NCI-H1105 (cell line): ENCODE data around the gene CTDNEP1.

Source experiments
- DNase-seq: peaks from one replicate; lab custom pipeline; 2025; lab: John Stamatoyannopoulos, UW

Gene CTDNEP1

DNA sequence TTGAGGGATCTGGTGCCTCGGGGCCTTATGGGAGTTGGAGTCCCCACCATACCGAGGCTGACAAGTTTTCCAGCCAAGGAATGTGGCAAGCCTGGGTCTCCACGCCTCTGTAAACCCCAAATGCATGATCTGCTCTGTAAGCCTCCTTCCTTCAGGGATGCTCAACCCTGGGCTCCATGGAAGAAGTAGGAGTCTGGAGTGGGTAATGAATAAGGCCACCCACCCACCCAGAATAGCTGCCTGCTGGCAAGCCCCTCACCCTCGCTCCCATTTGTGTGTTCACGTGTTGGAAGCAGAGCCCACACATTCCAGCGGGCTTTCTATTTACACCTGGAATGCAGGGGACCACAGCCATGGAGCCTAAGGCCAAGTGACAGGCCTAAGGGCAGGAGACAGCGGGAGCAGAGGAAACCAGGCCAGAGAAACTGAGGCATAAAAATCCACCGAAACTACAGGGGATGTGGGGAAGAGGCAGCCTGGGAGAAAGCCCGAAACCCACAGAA lies 36.3 kb downstream of the CTDNEP1 start:
- DNase-seq: no peak

DNA sequence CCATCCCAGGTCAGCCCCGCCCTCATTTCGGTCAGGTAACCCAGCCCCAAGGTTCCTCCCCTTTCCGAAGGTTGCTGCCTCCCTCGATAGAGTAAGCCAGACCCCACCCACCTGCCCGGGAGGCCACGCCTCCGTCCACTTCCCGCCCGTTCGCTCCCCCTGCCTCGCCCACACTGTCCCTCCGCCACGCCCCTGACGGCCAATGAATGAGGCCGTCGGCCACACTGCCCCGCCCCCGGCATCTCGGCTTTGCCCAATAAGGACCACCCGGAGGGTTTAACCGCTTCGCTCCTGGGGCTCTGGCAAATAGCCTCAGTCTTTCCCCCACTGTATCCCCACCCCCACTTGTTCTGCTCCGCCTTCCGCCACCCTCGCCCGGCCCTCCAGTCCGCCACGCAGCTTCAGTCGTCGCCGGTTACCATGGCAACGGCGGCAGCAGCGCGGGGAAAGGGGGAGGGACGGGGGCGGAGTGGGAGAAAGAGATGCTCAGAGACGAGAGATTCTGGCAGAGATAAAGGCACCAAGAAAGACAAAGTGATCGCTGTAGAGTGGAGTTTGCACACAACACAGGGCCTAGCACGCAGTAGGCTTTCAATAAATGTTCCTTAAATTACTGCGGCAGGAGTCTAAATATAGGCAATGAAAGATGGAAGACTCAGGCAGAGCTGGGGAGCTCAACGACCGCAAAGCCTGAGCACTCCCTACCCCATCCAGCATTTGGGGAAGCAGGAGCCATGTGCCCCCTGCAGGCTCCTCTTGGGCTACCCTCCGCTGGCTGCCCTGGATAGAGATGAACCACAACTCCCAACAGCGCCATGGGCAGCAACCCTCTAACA lies 37.0 kb downstream of the CTDNEP1 start:
- DNase-seq: peak; percentile 100

DNA sequence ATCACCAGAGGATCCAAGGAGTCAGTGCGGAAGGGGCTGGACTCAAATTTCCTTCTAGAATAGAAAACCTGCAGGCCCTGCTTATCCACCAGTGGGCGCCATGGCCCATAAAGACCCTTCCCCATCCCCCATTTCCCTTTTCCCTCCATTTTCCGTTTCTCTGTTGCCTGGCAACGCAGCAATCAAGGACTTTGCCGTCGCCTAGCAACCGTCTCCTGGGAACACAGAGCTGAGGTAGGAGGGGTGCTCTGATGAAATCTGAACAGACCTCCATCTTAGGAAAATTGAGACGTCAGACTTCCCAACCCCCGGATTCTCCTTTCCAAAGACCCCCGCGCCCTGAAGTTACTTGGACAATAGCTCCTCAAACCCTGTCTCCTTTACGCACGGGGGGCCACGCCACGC lies 37.6 kb downstream of the CTDNEP1 start:
- peak; percentile 99 for DNase-seq

DNA sequence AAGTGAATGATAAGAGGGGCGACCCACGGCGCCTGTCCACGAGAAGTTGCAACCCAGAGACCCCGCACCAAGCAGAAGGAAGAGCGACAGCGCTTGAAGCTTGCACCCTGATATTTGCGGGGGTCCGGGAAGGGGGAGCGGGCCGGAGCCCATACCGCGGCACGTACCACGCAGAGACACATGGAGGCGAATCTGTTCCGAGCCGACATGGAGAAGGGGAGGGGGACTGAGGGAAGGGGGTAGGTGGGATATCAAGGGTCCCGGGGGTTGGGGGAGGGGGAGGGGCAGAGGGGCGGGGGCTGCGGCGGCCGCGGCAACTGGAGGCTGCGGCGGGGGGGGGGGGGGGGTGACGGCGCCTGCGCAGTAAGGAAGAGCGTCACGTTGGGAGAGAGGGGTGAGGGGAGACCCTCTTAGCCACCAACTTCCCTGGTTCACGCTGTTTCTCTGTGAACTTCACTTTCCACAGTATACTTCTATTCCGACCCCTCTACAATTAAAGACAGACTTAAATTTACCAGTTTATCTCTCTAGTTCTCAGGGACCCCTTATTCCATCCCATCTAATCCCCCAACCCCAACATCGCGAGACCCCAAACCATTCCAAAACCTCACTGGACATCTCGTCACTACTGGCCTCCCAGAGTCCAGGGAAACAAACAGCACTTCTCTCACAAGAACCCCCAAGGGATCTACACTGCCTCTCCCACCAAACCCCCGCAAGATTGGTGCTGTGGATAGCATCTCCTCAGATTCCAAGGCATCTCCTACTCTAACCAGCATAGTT lies 39.9 kb downstream of the CTDNEP1 start:
- no peak for DNase-seq

DNA sequence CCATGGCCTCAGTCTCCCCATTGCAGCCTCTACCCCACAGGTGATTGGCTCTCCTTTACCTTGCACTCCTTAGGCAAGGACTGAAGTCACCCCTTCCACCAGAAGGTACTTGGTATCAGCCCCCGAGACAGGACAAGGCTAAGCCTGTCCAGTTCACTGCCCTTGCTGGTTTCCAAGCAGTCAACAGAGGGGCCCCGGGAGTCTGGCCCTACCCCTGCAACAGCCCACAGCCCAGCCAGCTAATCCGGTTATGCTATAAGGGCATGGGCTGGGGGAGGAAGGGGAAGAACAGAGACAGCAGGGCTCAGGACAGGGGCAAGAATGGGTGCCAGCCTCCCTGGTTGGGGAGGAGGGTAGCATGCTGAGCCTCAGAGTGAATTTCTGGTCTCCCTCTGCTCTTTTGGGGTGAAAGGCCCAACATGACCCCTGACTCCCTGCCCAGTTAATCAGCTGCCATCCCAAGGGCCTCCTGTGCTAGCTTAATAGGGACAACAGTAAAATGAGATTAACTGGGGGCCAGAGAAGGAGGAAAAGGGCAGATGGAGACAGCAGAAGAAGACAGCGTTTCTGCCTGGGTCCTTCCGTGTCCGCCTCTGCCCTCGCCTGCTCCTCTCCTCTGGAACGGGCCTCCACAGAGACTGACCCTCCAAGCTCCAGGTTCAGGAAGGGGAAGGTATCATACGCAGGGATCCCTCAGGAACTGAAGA lies 42.6 kb downstream of the CTDNEP1 start:
- DNase-seq: no peak

DNA sequence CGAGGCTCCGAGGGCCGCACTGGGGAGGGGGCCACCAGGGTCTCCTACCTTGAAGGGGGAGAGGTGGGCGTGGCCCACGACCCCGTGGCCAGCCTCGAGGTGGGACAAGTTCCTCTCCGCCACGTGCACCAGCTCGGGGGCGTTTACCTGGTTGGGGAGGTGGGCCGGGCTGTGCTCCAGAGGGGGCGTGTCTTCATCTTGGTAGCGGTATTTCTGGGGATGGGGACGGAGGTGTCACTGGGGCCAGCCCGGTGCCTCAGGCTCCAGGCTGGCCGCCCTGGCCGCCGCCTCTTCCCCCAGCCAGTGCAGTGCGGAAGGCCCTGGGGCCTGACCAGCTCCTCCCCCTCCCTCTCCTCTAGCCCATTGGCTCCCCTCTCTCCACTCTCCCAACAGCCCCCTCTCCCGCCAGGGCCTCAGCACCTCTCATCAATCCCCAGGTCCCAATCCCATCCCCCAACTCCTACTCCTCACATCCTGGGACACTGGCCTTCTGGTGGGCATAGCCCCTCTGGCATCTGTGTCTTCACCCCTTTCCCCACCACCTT lies 43.4 kb downstream of the CTDNEP1 start:
- DNase-seq: no peak

DNA sequence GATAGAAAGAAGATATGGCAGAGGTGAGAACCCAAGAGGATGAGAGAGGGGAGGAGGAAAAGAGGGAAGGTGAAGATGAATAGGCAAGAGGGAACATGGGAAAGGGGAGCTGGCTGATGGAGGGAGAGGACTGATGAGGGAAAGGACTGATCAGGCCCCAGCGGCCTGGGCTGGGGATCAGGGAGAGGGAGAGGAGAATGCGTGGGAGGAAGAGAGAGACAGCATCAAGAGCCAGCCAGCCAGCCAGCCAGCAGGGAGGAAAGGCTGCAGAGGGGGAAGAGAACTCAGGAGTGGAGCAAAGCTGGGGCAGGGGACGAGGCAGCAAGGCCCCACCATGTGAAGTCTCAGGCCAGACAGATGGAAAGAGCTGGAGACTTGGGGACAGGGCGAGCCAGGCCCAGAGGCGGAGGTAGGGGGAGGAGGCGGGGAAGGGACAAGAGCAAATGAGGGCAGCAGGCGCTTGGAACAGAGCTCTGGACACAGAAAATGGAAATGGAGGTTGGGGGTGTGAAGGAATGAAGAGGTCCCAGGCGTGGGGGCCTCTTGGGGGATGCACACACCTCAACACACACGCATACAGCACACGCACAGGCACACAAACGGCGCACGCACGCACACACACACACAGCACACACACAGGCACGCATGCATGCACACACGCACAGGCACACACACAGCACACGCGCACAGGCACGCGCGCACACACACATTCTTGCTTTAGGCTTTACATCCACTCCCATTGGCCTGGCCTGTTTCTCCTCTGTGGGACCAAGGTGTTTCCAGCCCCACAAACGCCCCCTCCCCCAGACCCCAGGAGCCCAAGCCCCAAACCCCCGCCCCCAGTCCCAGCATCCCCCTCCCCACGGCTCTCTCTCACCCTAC lies 44.2 kb downstream of the CTDNEP1 start:
- DNase-seq: no peak

DNA sequence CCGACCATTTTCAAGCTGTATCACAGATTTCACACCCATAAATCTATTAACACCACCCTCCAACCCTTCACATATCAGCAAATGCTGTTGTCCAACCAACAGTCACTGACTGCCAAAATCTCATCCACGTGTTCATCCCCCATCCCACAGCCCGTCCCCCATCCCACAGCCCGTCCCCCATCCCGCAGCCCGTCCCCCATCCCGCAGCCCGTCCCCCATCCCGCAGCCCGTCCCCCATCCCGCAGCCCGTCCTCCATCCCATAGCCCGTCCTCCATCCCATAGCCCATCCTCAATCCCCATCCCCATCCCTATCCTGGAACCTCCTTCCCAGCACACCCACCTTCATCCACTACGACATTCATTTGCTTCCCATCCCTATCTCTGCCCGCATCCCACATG lies 46.0 kb downstream of the CTDNEP1 start:
- no peak for DNase-seq

DNA sequence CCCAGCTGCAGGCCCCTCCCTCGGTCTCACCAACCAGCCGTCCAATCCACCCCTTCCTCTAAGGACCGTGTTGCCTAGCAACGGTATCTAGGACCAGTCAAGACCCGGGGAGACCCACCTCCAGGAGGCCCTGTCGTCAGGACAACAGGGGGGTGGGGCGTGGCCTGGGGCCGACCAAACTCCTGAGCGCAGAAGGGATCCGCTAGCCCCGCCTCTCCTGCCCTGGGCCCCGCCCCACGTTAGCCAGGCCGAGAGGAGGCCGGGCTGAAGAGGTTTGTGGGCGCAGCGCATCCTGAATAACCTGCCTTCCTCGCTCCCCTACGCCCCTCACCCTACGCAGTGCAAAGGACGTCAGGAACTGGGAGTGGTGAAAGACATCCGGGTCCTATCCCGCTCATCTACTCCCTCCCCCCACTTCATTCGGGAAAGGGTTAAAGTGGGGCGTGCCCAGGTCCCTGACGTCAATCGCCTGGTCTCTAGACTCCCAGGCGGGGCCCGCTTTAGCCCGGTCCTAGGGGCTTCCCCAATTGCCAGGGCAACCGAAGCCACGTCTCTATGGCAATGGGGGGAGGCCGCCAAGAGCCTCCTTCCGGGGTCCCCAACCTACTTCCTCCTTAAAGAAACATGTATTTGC lies 46.6 kb downstream of the CTDNEP1 start:
- peak; percentile 99 for DNase-seq

DNA sequence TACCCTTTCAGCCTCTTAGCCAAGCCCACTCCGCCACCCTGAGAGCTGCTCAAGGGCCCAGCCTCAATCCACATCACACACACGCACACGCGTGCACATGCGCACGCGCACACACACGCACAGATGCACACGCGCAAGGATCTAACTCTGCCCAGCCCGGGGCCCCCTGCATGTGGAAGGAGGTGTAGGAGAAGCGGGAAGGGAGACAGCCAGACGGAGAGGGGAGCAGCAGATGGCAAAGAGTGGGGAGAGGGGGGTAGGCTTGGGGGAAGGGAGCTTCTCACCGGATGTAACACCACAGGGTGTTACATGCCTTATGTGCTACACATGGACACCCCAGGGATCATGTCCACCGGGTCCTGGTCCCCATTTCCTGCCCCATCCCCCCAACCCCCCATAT lies 47.2 kb downstream of the CTDNEP1 start:
- DNase-seq: no peak

DNA sequence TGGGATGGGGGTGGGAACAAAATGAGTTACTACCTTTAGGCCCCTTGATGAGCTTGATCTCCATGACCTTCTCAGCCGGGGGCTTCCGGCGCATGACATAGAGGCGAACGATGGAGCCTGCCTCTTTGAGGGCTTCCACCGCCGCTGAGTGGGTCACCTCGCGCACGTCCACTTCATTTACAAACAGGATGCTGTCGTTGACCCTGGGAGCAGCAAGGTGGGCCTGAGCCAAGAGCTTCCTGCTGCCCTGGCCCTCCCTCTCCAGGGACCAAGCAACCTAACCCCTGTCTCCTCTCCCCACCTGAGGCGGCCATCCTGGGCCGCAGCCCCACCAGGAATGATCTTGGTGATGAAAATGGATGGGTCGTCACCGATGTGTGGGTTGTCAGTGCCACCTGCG lies 48.1 kb downstream of the CTDNEP1 start:
- no peak for DNase-seq

DNA sequence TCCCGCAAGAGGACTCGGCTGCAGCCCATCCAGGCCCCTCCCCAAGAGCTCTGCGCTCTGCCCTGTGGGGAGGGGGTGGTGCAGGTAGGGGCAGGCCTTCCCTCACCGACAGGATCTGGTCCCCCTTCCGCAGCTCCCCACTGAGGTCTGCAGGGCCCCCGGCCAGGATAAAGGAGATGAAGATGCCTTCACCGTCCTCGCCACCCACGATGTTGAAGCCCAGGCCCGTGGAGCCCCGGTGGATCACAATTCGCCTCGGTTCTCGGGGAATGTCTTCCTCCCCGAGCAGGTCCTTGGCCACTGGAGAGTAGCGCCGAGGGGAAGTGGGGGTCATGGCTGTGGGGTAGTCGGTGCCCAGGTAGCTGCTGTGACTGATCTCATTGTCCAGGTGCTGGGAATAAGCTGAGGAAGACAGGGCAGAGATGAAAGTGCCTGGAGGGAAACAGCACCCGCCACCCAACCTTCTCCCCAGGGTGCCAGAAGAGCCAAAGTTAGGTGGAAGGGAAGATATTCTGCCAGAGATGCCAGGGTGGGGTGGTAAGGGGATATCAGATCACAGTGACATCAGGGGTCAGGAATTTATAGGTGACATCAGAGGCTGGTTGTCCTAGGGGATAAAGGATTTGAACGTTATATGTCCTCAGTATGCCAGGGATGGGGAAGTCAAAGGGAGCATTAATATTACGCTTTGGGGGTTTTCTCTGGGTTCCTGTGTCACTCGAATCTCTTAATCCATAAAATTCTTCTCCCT lies 54.7 kb downstream of the CTDNEP1 start:
- DNase-seq: no peak

DNA sequence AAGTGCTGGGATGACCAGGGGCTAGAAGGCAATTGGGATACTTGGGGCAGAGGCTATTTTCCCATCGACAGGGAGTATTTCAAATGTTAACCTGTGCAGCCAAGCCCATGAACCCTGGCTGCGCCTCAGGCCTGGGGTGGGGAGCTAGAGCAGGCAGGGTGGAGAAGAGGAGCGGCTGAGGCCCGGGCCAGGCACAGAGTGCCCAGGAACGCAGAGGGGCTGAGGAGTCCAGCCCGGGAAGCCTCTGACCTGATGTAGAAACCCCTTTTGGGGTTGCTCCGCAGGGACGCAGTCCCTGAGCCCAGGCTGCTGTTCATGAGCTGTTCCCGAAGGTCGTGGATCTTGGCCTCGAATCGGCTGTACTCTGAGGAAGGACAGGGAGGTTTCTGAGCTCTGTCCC lies 55.6 kb downstream of the CTDNEP1 start:
- no peak for DNase-seq
